GM21447 (cell line): ENCODE data around the gene TAF11L13.
"Not testable (repeated sequence)": the region's sequence is repeated elsewhere in the genome, so short reads cannot be mapped to it uniquely, and the experiment has no call there.

Experiments
- ATAC-seq: cut with Tn5 transposase; IDR thresholded peaks from one replicate; pipeline ENCODE4 v1.9.1; 2021; ENCODE audit not compliant: unreplicated experiment

Gene TAF11L13

GRCh38 chr5:17631788-17632187 is at the start of gene TAF11L13:
Gene TAF11L13, plus strand, starts transcription at chr5:17632088.
- ATAC-seq: not testable (repeated sequence)

GRCh38 chr5:17585658-17586057 is 46.2 kb upstream of the TAF11L13 start, which contains the start of gene TAF11L7:
Gene TAF11L7, minus strand, starts transcription at chr5:17585758.
- not testable (repeated sequence) for ATAC-seq

- not testable (repeated sequence) for ATAC-seq
These were observed 41.0 kb upstream of the TAF11L13 start, which contains the start of gene TAF11L8 for GRCh38 chr5:17590860-17591259. Gene TAF11L8, minus strand, starts transcription at chr5:17590960.

DNA sequence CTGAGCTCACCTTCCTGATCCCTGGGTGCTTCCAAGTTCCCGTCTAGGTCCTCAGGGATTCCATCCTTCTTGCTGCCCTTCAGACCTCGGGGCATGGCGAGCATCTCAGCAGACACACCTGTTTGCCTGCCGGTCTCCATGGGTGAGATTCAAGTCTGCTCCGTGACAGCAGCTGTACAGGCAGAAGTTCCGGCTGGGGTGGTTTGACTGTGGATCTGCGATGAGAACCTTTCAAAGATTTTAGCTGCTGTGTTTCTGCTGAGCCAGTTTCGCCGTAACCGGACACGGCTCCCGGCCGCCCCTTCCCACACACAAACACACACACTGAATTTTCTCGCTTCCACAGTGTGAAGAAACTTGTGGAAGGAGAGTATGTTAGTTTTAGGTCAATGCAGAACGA is 37.6 kb upstream of the TAF11L13 start, which contains the start of gene TAF11L9:
Gene TAF11L9 (minus strand): TSS at position 140 of the 400 bp plus-strand sequence.
- not testable (repeated sequence) for ATAC-seq

DNA sequence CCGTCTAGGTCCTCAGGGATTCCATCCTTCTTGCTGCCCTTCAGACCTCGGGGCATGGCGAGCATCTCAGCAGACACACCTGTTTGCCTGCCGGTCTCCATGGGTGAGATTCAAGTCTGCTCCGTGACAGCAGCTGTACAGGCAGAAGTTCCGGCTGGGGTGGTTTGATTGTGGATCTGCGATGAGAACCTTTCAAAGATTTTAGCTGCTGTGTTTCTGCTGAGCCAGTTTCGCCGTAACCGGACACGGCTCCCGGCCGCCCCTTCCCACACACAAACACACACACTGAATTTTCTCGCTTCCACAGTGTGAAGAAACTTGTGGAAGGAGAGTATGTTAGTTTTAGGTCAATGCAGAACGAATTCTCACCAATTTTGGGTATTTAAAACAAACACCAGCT is 34.2 kb upstream of the TAF11L13 start, which contains the start of gene TAF11L10:
Gene TAF11L10 (minus strand): TSS at position 101 of the 400 bp plus-strand sequence.
- not testable (repeated sequence) for ATAC-seq

GRCh38 chr5:17603880-17604279 is 28.0 kb upstream of the TAF11L13 start, which contains the start of gene TAF11L11:
Gene TAF11L11, plus strand, starts transcription at chr5:17604183.
- not testable (repeated sequence) for ATAC-seq

DNA sequence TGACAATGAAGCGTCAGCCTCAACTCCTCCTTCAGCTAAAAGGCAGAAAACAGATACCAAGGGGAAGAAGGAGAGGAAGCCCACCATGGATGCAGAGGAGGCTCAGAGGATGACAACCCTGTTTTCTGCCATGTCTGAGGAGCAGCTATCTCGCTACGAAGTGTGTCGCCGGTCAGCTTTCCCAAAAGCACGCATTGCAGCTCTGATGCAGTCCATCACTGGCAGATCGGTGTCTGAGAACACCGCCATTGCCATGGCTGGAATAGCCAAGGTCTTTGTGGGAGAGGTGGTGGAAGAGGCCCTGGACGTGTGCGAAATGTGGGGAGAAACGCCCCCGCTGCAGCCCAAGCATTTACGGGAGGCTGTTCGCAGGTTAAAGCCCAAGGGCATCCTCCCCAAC is 26.9 kb upstream of the TAF11L13 start:
- no peak for ATAC-seq

DNA sequence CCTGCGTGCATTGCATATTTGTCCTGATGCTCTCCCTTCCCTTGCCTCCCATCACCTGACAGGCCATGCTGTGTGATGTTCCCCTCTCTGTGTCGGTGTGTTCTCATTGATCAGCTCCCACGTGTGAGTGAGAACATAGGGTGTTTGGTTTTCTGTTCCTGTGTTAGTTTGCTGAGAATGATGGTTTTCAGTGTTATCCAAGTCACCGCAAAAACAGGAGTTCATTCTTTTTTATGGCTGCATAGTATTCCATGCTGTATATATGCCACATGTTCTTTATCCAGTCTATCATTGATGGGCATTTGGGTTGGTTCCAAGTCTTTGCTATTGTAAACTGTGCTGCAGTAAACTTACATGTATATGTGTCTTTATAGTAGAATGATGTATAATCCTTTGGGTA is 24.4 kb upstream of the TAF11L13 start:
- not testable (repeated sequence) for ATAC-seq

DNA sequence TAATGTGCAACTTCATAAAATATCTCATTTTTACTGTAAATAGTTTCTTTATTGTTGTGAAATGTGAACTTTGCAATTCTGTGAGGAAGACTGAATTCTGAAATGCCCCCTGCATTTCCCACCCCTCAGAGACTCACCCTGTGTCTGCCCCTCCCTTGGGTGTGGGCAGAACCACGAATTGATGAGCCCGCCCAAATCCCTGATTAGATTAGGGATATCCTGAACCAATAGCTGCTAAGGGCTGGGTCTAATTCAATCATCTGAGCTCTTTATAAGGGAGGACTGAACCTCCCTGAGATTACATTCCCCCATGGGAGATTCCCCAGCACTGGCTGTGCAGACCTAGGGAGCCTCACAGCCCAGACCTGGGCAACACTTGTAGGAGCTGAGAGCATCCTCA is 21.8 kb upstream of the TAF11L13 start, which contains the start of gene TAF11L12:
Gene TAF11L12 (plus strand): TSS at position 301 of the 400 bp plus-strand sequence.
- ATAC-seq: not testable (repeated sequence)

DNA sequence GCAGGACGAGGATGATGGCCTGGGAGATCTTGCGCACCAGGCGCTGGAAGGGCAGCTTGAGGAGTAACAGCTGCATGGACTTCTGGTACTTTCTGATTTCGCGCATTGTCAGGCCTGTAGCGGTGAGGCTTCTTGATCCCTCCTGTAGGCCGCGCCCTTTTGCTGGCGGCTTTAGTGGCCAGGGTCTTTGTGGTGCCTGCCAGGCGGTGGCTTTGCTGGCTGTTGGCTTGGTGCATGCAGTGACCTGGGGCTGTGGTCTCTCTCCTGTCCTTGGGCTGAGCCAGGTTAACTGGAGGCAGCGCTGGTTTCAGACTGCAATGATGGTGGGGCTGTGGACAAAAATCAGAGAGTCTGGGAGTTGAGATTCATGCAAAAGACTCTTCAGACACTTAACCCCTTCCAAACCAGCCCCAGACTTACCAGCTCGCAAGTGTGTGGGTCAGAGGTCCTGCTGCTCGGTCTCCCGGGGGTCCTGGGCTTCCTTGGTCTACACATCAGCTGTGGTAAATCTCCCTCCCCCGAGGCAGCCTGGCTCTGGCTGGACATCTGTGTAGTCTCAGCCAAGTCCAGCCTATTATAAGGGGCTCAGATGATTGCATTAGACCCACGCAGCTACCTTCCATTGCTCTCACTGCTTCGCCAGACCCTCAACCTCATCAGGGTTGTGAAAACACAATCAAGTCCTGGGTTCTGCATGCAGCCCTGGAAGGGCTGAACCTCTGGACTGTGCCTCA is 16.8 kb upstream of the TAF11L13 start:
- ATAC-seq: no peak

DNA sequence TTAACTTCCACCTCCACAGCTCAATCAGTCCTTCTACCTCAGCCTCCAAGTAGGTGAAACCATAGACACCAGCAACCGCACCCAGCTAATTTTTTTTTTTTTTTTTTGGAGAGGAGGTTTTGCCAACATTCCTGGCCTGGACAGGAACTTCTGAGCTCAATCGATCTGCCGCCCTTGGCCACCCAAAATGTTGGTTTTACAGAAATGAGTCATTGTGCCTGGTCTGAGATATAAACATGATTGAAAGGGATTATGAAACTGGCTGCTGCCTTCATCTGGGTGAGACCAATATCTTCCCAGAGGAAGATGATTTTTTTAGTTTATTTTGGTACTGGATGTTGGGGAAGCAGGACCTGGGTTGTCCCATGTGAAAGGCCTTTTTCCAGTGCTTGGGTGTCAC is 12.5 kb upstream of the TAF11L13 start:
- ATAC-seq: no peak

- no peak for ATAC-seq
These were observed 11.3 kb upstream of the TAF11L13 start for GRCh38 chr5:17620627-17621026.

- no peak for ATAC-seq
These were observed 6.2 kb upstream of the TAF11L13 start for GRCh38 chr5:17625686-17626085.

- no peak for ATAC-seq
These were observed 2.3 kb downstream of the TAF11L13 start, which contains the start of gene TAF11L14 for GRCh38 chr5:17634160-17634559. Gene TAF11L14, plus strand, starts transcription at chr5:17634460.

DNA sequence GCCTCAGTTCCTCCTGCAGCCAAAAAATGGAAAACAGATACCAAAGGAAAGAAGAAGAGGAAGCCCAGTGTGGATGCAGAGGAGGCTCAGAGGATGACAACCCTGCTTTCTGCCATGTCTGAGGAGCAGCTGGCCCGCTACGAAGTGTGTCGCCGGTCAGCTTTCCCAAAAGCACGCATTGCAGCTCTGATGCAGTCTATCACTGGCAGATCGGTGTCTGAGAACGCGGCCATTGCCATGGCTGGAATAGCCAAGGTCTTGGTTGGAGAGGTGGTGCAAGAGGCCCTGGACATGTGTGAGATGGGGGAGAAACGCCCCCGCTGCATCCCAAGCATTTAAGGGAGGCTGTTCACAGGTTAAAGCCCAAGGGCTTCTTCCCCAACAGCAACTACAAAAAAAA is 17.3 kb downstream of the TAF11L13 start:
- ATAC-seq: not testable (repeated sequence)

DNA sequence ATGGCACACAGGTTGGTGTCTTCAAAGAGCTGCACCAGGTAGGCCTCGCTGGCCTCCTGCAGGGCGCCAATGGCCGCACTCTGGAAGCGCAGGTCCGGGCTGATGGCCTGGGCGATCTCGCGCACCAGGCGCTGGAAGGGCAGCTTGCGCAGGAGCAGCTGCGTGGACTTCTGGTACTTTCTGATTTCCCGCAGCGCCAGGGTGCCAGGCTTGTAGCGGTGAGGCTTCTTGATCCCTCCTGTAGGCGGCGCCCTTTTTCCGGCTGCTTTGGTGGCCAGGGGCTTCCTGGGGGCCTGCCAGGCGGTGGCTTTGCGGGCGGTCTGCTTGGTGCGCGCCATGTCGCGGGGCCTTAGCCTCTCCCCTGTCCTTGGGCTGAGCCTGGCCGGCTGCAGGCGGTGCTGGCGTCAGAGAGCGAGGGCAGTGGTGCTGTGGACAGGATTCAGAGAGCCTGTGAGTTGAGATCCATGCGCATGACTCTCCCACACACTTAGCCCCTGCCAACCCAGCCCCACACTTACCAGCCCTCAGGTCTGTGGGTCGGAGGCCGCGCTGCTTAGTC is 23.4 kb downstream of the TAF11L13 start:
- not testable (repeated sequence) for ATAC-seq

DNA sequence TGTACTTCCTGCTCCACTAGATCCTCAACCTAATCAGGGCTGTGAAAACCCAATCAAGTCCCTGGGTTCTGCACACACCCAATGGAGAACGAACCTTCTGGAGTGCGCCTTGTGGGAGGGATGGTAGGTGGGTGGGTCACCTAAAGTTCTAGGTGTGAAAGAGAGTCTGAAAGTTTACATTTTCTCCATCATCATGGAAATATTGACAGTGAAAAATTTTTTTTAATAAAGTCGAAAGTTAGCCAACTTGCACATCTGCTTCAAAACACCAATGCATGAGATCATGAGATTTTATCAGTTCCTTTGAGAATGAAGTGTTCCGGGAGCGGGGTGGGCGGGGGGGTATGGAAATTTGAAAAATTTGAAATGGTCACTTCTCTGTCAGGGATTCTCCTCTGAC is 24.0 kb downstream of the TAF11L13 start:
- no peak for ATAC-seq

- no peak for ATAC-seq
These were observed 31.3 kb downstream of the TAF11L13 start for GRCh38 chr5:17663182-17663581.

- ATAC-seq: no peak
These were observed 33.9 kb downstream of the TAF11L13 start for GRCh38 chr5:17665836-17666235.

DNA sequence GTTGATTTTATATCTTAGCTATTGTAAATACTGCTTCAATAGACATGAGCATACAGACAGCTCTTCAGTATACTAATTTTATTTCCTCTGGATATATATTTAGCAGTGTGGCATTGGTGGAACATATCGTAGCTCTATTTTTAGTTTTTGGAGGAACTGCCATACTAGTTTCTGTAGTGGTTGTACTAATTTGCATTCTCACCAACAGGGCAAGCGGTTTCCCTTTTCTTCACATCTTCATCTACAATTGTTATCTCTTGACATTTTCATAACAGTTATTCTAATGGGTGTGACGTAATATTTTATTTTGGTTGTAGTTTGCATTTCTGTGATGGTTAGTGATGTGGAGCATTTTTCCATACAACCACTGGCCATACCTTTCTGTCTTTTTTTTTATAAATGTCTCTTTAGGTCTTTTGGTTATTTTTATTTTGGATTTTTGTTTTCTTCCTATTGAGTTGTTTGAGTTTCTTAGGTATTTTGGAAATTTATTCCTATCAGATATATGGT is 34.9 kb downstream of the TAF11L13 start:
- no peak for ATAC-seq

GRCh38 chr5:17670353-17670752 is 38.5 kb downstream of the TAF11L13 start:
- no peak for ATAC-seq
